Measurements from ENCODE around the gene DYNLT5. TPM values are rescaled to one million over a fixed set of nuclear protein-coding genes. Genes with fewer than 3 reads are reported as not detected.

The DYNLT5 gene
- total RNA-seq, 4 donors from 2014 or later: 0.22 to 3.1 TPM; not detected in 2

GRCh38 chr1:66824771-66825170, 72.5 kb downstream of the DYNLT5 start:
- H3K27ac ChIP-seq: no peak overlapping the region
- WGBS, 2 donors: 92 to 100% methylated on average over 1 of the region's 1 CpG
- no peaks in the 10 kb centered on the region for H3K9me3 ChIP-seq
- H3K27me3 ChIP-seq: no peaks in the 10 kb centered on the region
- no peak overlapping the region for H3K4me3 ChIP-seq
- no peaks in the 10 kb centered on the region for H3K4me1 ChIP-seq
- no peak for DNase-seq
- TF ChIP-seq POLR2A (IDR thresholded peaks at IDR 0.05): no peak
- TF ChIP-seq, protein P1, sequence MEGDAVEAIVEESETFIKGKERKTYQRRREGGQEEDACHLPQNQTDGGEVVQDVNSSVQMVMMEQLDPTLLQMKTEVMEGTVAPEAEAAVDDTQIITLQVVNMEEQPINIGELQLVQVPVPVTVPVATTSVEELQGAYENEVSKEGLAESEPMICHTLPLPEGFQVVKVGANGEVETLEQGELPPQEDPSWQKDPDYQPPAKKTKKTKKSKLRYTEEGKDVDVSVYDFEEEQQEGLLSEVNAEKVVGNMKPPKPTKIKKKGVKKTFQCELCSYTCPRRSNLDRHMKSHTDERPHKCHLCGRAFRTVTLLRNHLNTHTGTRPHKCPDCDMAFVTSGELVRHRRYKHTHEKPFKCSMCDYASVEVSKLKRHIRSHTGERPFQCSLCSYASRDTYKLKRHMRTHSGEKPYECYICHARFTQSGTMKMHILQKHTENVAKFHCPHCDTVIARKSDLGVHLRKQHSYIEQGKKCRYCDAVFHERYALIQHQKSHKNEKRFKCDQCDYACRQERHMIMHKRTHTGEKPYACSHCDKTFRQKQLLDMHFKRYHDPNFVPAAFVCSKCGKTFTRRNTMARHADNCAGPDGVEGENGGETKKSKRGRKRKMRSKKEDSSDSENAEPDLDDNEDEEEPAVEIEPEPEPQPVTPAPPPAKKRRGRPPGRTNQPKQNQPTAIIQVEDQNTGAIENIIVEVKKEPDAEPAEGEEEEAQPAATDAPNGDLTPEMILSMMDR (IDR thresholded peaks at IDR 0.05): no peak
- no peaks in the 10 kb centered on the region for H3K36me3 ChIP-seq
- intact Hi-C loops (cut with DNase I): no loop called here

Other genes with a start within 250 kb of the DYNLT5 start
- 1 to 10 TPM in 2 of 4 donors, under 1 TPM in 1, not detected in 1; 0.35 to 5.2 (median 2.3) TPM for gene SGIP1, start 218.3 kb upstream of the DYNLT5 start, total RNA-seq
- not detected for gene INSL5, start 48.8 kb downstream of the DYNLT5 start, total RNA-seq
- 1 to 10 TPM in 1 of 4 donors, under 1 TPM in 2, not detected in 1; 0.29 to 4.8 (median 0.35) TPM for gene DNAI4, start 172.4 kb downstream of the DYNLT5 start, total RNA-seq
- gene MIER1, start 172.5 kb downstream of the DYNLT5 start, total RNA-seq: 10 to 100 TPM; 17.6 to 34.0 (median 24.4) TPM